Colonic mucosa (tissue), 4 donors: ENCODE data around the gene CPNE5. TPM values are rescaled to one million over a fixed set of nuclear protein-coding genes. Genes with fewer than 3 reads are reported as not detected.

Source experiments
- DNase-seq: peaks from one replicate; pipeline ENCODE4 v3.0.0-alpha.2; 2020
- H3K27ac ChIP-seq: fragments of 200-600 bp; one replicate; pipeline ENCODE4 v1.8.0; 2021
- H3K27me3 ChIP-seq: fragments of 200-600 bp; one replicate; pipeline ENCODE4 v1.8.0; 2021
- H3K36me3 ChIP-seq: fragments of 200-600 bp; one replicate; pipeline ENCODE4 v1.8.0; 2021
- H3K4me1 ChIP-seq: fragments of 200-600 bp; one replicate; pipeline ENCODE4 v1.8.0; 2021; ENCODE audit warnings: mild to moderate bottlenecking
- H3K4me3 ChIP-seq: fragments of 200-600 bp; one replicate; pipeline ENCODE4 v1.8.0; 2021
- H3K9ac ChIP-seq, 2 donors: one replicate each; pipeline ENCODE4 v1.7.0; 2013; ENCODE audit warnings: control low read depth in 2 of 2, low read depth in 2 of 2, low read length in 2 of 2
- H3K9me3 ChIP-seq: fragments of 200-600 bp; one replicate; pipeline ENCODE4 v1.8.0; 2021
- CTCF ChIP-seq: fragments of 200-600 bp; IDR thresholded peaks from one replicate; pipeline ENCODE4 v1.8.0; 2022; ENCODE audit warnings: antibody characterized with exemption, mild to moderate bottlenecking
- intact Hi-C: fragments of 100-400 bp; cut with DNase I; formaldehyde crosslinking; loops from one replicate; pipeline ENCODE4 v1.14.1; 2022
- total RNA-seq, 2 donors: library from RNA; stranded (reverse); fragmentation: NEBNext Ultra II Directional in 1 of 2; extraction: Animal tissue kit (Norgen Biotek cat#: 25700) in 1 of 2; gene quantifications; one replicate each; pipeline ENCODE4 v1.2.1, GENCODE V29; 2021
- donor health status: healthy.
- donor health status: DM: no; HTN: no; CAD: no.
- donor health status: DM: no; HTN: no; CAD: no.

CPNE5 gene
- total RNA-seq, 2 donors from 2014 or later = 4.6 to 8.0 TPM

GRCh38 chr6:36691612-36692011 is 147.6 kb downstream of the CPNE5 start:
- no peak for DNase-seq
- Histone ChIP-seq H3K9me3 (no peaks in the 10 kb centered on the region), H3K4me1 (no peaks in the 10 kb centered on the region), H3K4me3 (no peak overlapping the region), H3K27ac (no peak overlapping the region), H3K36me3 (peaks cover 6% of the 10 kb centered on the region), H3K27me3 (no peaks in the 10 kb centered on the region), H3K9ac (no peak overlapping the region)
- intact Hi-C loops = loop anchor here (5.0 to 10.0 kb wide), 2 partner anchors 71 to 277 kb away; no protein-coding TSS in a partner anchor
- no peak for TF ChIP-seq CTCF

- Histone ChIP-seq H3K9ac (no peak overlapping the region), H3K36me3 (peaks cover 12% of the 10 kb centered on the region), H3K27me3 (no peaks in the 10 kb centered on the region), H3K27ac (no peak overlapping the region), H3K4me1 (no peaks in the 10 kb centered on the region), H3K4me3 (no peak overlapping the region), H3K9me3 (no peaks in the 10 kb centered on the region)
- no peak for DNase-seq
- no peak for TF ChIP-seq CTCF
- intact Hi-C loops = loop anchor here (5.0 to 10.0 kb wide), 2 partner anchors 71 to 276 kb away; no protein-coding TSS in a partner anchor
Measured at GRCh38 chr6:36691011-36691410, 148.2 kb downstream of the CPNE5 start.

Other genes with a start within 250 kb of the CPNE5 start
- gene SRSF3, start 245.1 kb downstream of the CPNE5 start, total RNA-seq = 100 to 1,000 TPM; 252 to 372 TPM
- gene CDKN1A, start 160.7 kb downstream of the CPNE5 start, total RNA-seq = 100 to 1,000 TPM; 157 to 286 TPM
- gene RAB44, start 141.6 kb downstream of the CPNE5 start, total RNA-seq = under 1 TPM; 0.08 to 0.30 TPM
- 10 to 100 TPM in 1 of 2 donors, 1 to 10 TPM in 1; 9.9 to 23.6 TPM for gene PPIL1, start 35.4 kb upstream of the CPNE5 start, total RNA-seq
- 10 to 100 TPM; 46.3 to 49.5 TPM for gene C6orf89, start 46.5 kb upstream of the CPNE5 start, total RNA-seq
- gene PI16, start 115.3 kb upstream of the CPNE5 start, total RNA-seq = 1 to 10 TPM; 1.2 to 2.6 TPM
- gene MTCH1, start 146.8 kb upstream of the CPNE5 start, total RNA-seq = 100 to 1,000 TPM; 160 to 197 TPM
- 1 to 10 TPM; 3.6 to 3.8 TPM for gene FGD2, start 166.2 kb upstream of the CPNE5 start, total RNA-seq